ENCODE measurements around the gene FCRL1.

FCRL1 gene

DNA sequence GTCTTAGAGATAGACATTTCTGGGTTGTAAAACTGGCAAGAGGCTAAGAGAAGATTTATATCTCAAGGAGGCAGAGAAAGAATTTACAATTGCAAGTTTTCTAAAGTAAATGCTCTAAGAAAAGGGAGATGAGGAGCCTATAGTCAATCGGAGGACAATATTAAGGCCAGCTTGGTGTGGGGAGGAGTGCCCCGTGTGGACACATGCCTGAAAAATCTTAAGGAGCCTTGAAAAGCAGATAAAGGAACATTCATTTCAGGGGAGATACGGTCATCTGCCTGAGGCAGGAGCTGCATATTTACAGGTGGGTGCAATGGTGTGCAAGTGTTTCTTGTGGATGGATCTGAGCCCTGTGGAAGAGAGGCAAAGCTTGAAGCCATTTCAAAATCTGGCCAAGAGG lies 68.6 kb downstream of the FCRL1 start:
- no peak for TF ChIP-seq CTCF (IDR thresholded peaks at IDR 0.05; ENCODE audit: low read depth, low read length)
- no peak overlapping the region for H3K4me3 ChIP-seq (ENCODE audit: low read depth, low read length)
- in situ Hi-C loops (cut with HindIII; ENCODE audit: low sequenced_read_pairs) = no loop called here
- DNase-seq (ENCODE audit: low read depth, low spot score) = no peak

DNA sequence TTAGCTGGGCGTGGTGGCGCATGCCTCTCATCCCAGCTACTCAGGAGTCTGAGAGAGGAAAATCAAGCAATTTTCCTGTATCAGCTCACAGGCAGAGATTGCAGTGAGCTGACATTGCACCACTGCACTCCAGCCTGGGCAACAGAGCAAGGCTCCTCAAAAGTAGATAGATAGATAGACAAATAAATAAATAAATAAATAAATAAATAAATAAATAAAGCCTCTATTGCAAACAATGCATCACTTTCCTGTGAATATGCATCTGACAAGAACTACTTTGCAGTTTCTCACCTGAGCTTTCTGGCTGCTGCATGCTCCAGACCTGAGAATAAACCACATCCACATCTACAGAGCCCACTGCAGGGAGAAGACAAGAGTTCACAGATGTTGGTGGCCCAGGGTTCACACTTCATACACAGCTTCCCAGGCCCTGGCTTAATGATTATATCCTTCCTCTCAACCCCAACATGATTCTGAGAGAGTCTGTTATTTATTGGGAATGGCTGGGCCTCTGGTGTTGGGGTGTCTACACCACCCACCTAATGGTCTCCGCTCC lies 71.6 kb downstream of the FCRL1 start:
- DNase-seq (ENCODE audit: low read depth, low spot score) = no peak
- in situ Hi-C loops (cut with HindIII; ENCODE audit: low sequenced_read_pairs) = no loop called here
- H3K4me3 ChIP-seq (ENCODE audit: low read depth, low read length) = no peak overlapping the region
- no peak for TF ChIP-seq CTCF (IDR thresholded peaks at IDR 0.05; ENCODE audit: low read depth, low read length)
